NCI-H1105 treated with DMSO at 0.1 percent for 48 hours (cell line): ENCODE results near the gene CPT1A.

ENCODE experiments used
- DNase-seq: peaks from one replicate; lab custom pipeline; 2025; lab: John Stamatoyannopoulos, UW

Gene CPT1A

GRCh38 chr11:68757711-68758110, 84.0 kb downstream of the CPT1A start:
- no peak for DNase-seq

- DNase-seq = no peak
Observed at GRCh38 chr11:68756171-68756766, 85.4 kb downstream of the CPT1A start.

DNA sequence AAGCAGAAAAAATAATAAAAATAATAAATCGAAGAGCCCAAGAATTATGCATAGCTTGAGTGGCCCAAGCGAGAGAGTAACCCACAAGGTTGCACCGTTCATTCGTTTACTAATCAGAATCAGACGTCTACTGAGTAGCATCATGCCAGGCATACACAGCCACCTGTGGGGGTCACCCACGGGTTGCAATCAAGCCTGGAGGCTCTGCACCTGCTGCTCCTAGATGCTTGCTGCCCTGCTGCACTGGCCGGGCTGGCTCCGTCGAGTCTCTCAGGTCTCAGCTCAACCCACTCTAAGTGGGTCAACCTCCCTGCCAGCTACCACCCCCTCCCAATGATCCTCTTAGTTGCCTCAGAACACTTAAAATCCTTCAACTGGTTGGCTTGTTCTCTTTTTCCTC, 88.4 kb downstream of the CPT1A start:
- no peak for DNase-seq

GRCh38 chr11:68751331-68751856, 90.3 kb downstream of the CPT1A start, which contains the start of gene TESMIN:
TSS of gene TESMIN (minus strand) at chr11:68751520. CDS start at chr11:68750660, 860 bp downstream.
- no peak for DNase-seq

GRCh38 chr11:68751004-68751325, 90.8 kb downstream of the CPT1A start:
- DNase-seq = no peak

DNA sequence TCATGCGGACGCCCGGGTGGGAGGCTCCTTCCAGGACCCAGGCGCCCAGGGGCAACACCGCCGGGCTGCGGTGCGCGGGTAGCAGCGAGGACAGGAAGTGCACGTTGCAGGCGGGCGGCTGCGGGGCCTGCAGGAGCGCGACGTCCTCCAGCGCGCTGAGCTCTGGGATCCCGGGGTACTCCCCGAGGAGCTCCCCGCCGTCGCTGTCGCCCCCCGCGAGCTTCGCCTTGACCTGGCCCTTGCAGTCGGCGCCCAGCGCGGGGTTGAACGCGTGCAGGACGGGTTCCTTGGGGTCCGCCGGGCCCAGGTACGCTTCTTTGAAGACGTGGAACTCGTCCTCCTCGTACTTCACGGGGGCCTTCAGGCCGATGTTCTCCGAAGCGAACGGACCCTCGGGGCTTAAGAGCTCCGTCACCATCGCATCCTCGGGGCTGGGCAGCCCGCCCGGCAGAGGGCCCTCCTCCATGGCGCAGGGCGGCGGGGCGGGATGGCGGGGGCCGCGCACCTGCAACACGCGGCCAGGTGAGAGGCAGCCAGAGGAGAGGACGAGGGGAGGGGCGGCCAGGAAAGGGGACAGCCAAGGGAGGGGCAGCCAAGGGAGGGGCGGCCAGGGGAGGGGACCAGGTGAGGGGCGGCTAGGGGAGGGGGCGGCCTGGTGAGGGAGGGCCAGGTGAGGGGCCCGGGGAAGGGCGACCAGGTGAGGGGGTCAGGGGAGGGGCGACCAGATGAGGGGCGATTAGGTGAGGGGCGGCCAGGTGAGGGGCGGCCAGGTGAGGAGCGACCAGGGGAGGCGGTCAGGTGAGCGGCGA, 91.3 kb downstream of the CPT1A start:
- DNase-seq = no peak

- DNase-seq = no peak
Observed at GRCh38 chr11:68749229-68750123, 92.2 kb downstream of the CPT1A start.

GRCh38 chr11:68748061-68748460, 93.7 kb downstream of the CPT1A start:
- no peak for DNase-seq

- no peak for DNase-seq
Observed at GRCh38 chr11:68743539-68743938, 98.2 kb downstream of the CPT1A start.

GRCh38 chr11:68741463-68741862, 100.3 kb downstream of the CPT1A start:
- no peak for DNase-seq

DNA sequence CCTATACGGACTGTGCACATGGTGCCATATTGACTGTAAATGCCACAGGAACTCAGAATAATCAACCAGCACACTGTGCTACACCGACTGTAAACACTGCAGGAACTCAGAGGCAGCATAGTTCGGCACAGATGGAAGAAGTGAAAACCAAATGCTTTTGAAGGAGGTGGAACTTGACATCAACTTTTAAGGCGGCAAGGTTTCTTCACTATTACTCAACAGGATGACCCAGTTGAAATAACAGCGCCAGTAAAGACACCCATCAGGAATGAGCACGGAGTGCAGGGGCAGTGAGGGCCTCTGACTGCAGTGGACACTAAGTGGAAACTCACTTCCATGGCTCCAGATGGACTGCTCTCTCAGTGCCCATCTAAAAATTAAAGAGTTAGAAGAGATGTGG, 106.1 kb downstream of the CPT1A start:
- DNase-seq = no peak

DNA sequence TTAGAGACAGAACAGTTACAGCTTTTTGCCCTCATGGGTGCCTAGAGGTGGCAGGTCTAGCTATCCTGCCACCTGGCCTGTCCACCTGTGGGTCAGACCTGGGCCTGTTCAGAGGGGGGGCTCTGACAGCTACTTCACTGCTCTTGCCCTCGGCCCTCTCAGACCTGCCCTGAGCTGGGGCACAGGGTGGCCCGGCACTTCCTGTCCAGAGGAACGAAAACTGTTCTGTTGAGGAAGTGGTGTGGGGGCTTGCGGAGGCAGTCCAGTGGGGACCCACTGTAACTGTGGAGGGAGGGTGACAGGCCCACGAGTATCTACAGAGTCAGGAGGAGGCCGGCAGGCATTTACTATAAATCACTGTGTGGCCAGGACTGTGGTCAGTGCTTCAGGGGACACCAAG, 106.6 kb downstream of the CPT1A start:
- no peak for DNase-seq

- DNase-seq = no peak
Observed at GRCh38 chr11:68734111-68734510, 107.6 kb downstream of the CPT1A start.

DNA sequence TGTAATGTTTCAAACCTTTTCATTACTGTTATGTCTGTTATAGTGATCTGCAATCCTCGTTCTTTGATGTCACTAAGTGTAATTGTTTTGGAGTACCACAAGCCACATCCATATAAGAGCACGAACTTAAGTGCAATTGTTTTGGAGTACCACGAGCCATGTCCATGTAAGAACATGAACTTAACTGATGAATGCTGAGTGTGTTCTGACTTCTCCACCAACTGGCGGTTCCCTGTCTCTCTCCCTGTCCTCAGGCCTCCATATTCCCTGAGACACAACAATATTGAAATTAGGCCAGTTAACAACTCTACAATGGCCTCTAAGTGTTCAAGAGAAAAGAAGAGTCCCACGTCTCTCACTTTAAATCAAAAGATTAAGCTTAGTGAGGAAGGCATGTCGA, 113.9 kb downstream of the CPT1A start:
- no peak for DNase-seq

- no peak for DNase-seq
Observed at GRCh38 chr11:68724293-68724692, 117.4 kb downstream of the CPT1A start.

DNA sequence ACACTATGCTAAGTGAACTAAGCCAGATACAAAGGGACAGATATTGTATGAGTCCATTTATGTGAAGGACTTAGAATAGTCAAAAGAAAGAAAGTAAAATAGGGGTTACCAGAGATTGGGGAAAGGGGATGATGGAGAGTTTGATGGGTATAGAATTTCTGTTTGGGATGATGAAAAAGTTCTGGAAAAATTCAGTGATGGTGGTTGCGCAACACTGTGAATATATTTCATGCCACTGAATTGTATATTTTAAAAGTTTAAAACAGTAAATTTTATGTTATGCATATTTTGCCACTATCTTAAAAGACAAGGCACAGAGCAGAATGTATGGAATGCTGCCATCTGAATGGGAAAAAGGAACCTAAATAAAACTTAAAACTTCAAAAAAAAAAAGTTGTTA, 119.6 kb downstream of the CPT1A start:
- DNase-seq = no peak

GRCh38 chr11:68721075-68721474, 120.6 kb downstream of the CPT1A start:
- no peak for DNase-seq

DNA sequence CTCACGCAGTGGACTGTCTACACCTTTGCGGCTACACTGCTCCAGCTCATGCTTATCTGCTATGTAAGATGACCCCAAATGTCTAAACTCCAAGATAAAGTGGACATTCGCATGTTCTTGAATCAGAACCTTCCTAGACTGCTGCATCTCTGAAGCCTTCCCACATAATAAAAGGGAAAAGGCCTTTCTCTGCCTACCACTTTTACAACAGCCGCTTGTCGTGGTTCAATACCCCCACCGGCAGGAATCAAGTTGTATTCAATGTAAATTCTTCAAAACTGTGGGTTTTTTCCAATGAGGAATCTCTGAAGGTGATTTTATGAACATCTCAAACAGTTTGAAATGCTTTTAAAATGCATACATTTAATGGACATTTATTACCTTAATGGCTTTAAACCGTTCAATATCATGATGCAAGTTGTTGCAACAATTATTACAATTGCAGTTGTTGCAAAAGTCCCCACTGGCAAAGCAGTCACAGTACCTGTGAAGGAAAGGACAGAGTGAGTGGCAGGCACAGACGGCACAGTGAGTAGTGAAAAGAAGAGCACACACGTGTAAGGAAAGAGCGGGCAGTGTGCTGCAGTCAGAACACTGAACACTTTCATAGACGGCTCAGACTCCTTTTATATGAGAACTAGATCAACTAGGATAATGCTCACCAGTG, 126.1 kb downstream of the CPT1A start:
- no peak for DNase-seq

DNA sequence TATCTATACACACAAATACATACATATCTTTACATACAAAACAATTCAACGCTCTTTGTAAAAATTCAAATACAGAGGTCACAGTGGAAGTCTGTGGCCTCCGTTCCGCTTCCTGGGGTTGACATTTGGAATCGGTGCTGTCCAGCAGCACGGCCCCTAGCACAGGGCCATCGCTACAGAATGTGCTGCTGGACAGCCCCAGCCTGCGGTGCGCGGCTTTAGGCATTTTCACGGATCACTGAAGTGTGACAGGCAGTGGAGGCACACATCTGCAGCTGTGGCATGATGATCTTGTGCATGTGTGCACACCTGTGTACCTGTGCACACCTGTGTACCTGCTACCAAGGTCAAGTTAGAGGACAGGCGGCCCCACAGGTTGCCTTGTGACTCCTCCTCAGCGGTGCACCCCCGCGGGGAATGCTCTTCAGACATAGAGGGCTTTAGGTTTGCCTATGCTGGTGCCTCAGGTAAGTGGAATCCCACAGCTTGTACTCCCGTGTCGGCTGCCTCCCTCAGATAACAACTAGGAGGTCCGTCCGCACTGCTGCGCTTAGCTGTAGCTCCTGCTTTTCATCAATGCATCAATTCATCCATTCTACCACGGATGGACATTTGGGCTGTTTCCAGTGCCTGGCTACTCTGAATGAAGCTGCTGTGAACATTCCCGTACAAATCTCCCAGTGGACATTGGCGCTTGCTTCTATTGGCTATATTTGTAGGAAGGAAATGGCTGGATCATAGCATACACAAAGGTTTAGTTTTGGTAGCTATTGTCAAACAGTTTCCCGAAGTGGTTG, 127.5 kb downstream of the CPT1A start:
- DNase-seq = no peak

GRCh38 chr11:68711114-68711513, 130.6 kb downstream of the CPT1A start:
- DNase-seq = no peak

DNA sequence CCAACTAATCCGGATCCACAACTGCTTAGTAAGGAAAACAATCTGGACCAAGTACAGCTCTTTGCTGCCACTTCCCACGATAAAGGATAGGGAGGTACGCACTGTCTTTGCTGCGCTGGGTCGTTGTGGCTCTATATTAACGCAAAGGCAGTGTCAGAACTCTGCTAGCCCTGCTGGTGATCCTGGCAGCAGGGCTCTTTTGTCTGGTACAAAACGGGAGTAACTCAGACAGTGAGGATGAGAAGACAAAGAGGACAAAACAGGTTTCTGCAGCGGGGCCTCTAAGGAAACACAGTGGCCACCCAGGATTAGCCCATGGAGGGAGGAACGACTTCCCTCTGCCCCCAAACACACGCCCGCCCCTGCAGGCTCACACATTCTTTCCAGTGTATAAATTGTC, 131.3 kb downstream of the CPT1A start:
- DNase-seq = no peak
